Sigmoid colon (tissue), 4 donors: ENCODE data around the gene NXPH3.

Source experiments
- POLR2A ChIP-seq, 2 donors: fragments of 450-650 bp; IDR thresholded peaks; one replicate each; pipeline ENCODE4 v1.6.1; 2016; ENCODE audit warnings: antibody characterized with exemption in 2 of 2, mild to moderate bottlenecking in 2 of 2, moderate library complexity in 2 of 2
- POLR2AphosphoS5 ChIP-seq, 4 donors: sonication (generic); formaldehyde crosslinking; IDR thresholded peaks; one replicate each; pipeline ENCODE4 v1.6.1; 2017; ENCODE audit warnings: antibody characterized with exemption in 4 of 4
- TF ChIP-seq, protein P1 (sequence below), 4 experiments: fragments of 450-650 bp in 3 of 4; fragments of 200-600 bp in 1 of 4; IDR thresholded peaks; one replicate each; pipeline ENCODE4 v1.5.1; 2016 to 2019; ENCODE audit warnings: antibody characterized with exemption in 4 of 4, mild to moderate bottlenecking in 3 of 4, moderate library complexity in 2 of 4

GRCh38 chr17:49574945-49575678 lies 559 bp upstream of the NXPH3 start:
- TF ChIP-seq, protein P1, sequence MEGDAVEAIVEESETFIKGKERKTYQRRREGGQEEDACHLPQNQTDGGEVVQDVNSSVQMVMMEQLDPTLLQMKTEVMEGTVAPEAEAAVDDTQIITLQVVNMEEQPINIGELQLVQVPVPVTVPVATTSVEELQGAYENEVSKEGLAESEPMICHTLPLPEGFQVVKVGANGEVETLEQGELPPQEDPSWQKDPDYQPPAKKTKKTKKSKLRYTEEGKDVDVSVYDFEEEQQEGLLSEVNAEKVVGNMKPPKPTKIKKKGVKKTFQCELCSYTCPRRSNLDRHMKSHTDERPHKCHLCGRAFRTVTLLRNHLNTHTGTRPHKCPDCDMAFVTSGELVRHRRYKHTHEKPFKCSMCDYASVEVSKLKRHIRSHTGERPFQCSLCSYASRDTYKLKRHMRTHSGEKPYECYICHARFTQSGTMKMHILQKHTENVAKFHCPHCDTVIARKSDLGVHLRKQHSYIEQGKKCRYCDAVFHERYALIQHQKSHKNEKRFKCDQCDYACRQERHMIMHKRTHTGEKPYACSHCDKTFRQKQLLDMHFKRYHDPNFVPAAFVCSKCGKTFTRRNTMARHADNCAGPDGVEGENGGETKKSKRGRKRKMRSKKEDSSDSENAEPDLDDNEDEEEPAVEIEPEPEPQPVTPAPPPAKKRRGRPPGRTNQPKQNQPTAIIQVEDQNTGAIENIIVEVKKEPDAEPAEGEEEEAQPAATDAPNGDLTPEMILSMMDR (IDR thresholded peaks at IDR 0.05): no peak
- TF ChIP-seq POLR2A (IDR thresholded peaks at IDR 0.05) (no peak), POLR2AphosphoS5 (IDR thresholded peaks at IDR 0.05) (no peak)
